GM21619 (cell line): ENCODE data around the gene MAVS.
A peak's percentile ranks its signal among the peaks of the same experiment; 100 is the strongest.

Experiments used
- ATAC-seq: cut with Tn5 transposase; IDR thresholded peaks from one replicate; pipeline ENCODE4 v1.9.1; 2021; ENCODE audit not compliant: unreplicated experiment

Gene MAVS

GRCh38 chr20:3846740-3847428, at the start of gene MAVS:
Gene MAVS (plus strand): TSS chr20:3846834. CDS start chr20:3854625, 7,791 bp downstream.
- ATAC-seq: peak; percentile 95

- no peak for ATAC-seq
Observed at GRCh38 chr20:3797226-3797545, 49.4 kb upstream of the MAVS start.

GRCh38 chr20:3797592-3798372, 48.9 kb upstream of the MAVS start:
- ATAC-seq: no peak

- ATAC-seq: no peak
Observed at GRCh38 chr20:3798373-3798768, 48.3 kb upstream of the MAVS start.

- no peak for ATAC-seq
Observed at GRCh38 chr20:3798908-3799248, 47.8 kb upstream of the MAVS start.

- no peak for ATAC-seq
Observed at GRCh38 chr20:3800256-3800877, 46.3 kb upstream of the MAVS start.

- no peak for ATAC-seq
Observed at GRCh38 chr20:3800878-3801260, 45.8 kb upstream of the MAVS start.

- ATAC-seq: no peak
Observed at GRCh38 chr20:3801299-3801698, 45.3 kb upstream of the MAVS start.

GRCh38 chr20:3801846-3802245, 44.8 kb upstream of the MAVS start:
- ATAC-seq: no peak

- no peak for ATAC-seq
Observed at GRCh38 chr20:3802524-3803239, 44.0 kb upstream of the MAVS start.

- ATAC-seq: no peak
Observed at GRCh38 chr20:3803289-3803688, 43.3 kb upstream of the MAVS start.

- no peak for ATAC-seq
Observed at GRCh38 chr20:3803854-3804253, 42.8 kb upstream of the MAVS start.

GRCh38 chr20:3804254-3804751, 42.3 kb upstream of the MAVS start:
- ATAC-seq: no peak

- ATAC-seq: no peak
Observed at GRCh38 chr20:3804781-3805180, 41.9 kb upstream of the MAVS start.

- ATAC-seq: no peak
Observed at GRCh38 chr20:3808544-3808943, 38.1 kb upstream of the MAVS start.

- ATAC-seq: no peak
Observed at GRCh38 chr20:3811467-3812258, 35.0 kb upstream of the MAVS start.

- ATAC-seq: no peak
Observed at GRCh38 chr20:3812259-3812681, 34.4 kb upstream of the MAVS start.

GRCh38 chr20:3812975-3813847, 33.4 kb upstream of the MAVS start:
- ATAC-seq: no peak

- no peak for ATAC-seq
Observed at GRCh38 chr20:3813848-3814581, 32.6 kb upstream of the MAVS start.
